GM12891 (cell line): Measurements from ENCODE around the gene PRPSAP2.

Experiments
- PAX5 ChIP-seq: IDR thresholded peaks from 2 replicates; pipeline ENCODE4 v1.6.1; 2011; ENCODE audit warnings: low read length, moderate library complexity, mild to moderate bottlenecking; ENCODE audit not compliant: insufficient read depth, severe bottlenecking
- POLR2A ChIP-seq: IDR thresholded peaks from 2 replicates; pipeline ENCODE4 v1.6.1; 2011; ENCODE audit warnings: low read depth, low read length, control low read depth
- POLR2AphosphoS5 ChIP-seq: IDR thresholded peaks from 2 replicates; pipeline ENCODE4 v1.6.1; 2011; ENCODE audit warnings: low read depth, low read length, control low read depth
- SPI1 ChIP-seq: IDR thresholded peaks from 2 replicates; pipeline ENCODE4 v1.6.1; 2011; ENCODE audit warnings: low read depth, low read length, control low read depth
- TAF1 ChIP-seq: IDR thresholded peaks from 2 replicates; pipeline ENCODE4 v1.6.1; 2011; ENCODE audit warnings: low read depth, low read length, control low read depth

- TF ChIP-seq POLR2A: no peak
- TF ChIP-seq POLR2AphosphoS5: no peak
- no peak for TF ChIP-seq TAF1
- no peak for TF ChIP-seq SPI1
- no peak for TF ChIP-seq PAX5
These were observed 96.4 kb downstream of the PRPSAP2 start for GRCh38 chr17:18954321-18954720.
